Measurements from ENCODE around the gene CNOT8. TPM values are rescaled to one million over a fixed set of nuclear protein-coding genes. Genes with fewer than 3 reads are reported as not detected.

Gene CNOT8
- total and polyA plus RNA-seq, 2 of the 4 experiments (the other 2 are of a cell fraction) = 41.4 to 49.1 TPM

GRCh38 chr5:154841273-154841661, 17.2 kb upstream of the CNOT8 start (continued):
- TF ChIP-seq USF2 (IDR thresholded peaks at IDR 0.05; ENCODE audit: low read depth, low read length) = no peak
- TF ChIP-seq CHD1 (IDR thresholded peaks at IDR 0.05; ENCODE audit: low read depth, low read length) = no peak
- TF ChIP-seq NFE2L2 (IDR thresholded peaks at IDR 0.05; ENCODE audit: low read depth, low read length) = no peak
- TF ChIP-seq MXI1 (IDR thresholded peaks at IDR 0.05; ENCODE audit: borderline replicate concordance, low read depth, low read length) = no peak
- no peak for TF ChIP-seq RFX5 (IDR thresholded peaks at IDR 0.05; ENCODE audit: low read depth, low read length)
- TF ChIP-seq RCOR1 (IDR thresholded peaks at IDR 0.05; ENCODE audit: insufficient replicate concordance, low read length) = no peak
- TF ChIP-seq FOS (IDR thresholded peaks at IDR 0.05; ENCODE audit: low read depth, low read length) = no peak

All from IMR-90 (cell line).